SK-N-MC (cell line): ENCODE results near the gene WWC1.

ENCODE experiments used
- EZH2 ChIP-seq: fragments of 200-600 bp; sonication (generic); IDR thresholded peaks from one replicate; pipeline ENCODE4 v1.6.1; 2017; ENCODE audit warnings: antibody characterized with exemption
- FOXP2 ChIP-seq: optimal IDR thresholded peaks from 2 replicates; pipeline ENCODE3; 2011; ENCODE audit warnings: mild to moderate bottlenecking, moderate library complexity; ENCODE audit not compliant: insufficient read depth; ENCODE audit errors: extremely low read length, control extremely low read depth
- POLR2AphosphoS5 ChIP-seq: IDR thresholded peaks from 2 replicates; pipeline ENCODE4 v1.6.1; 2012; ENCODE audit warnings: mild to moderate bottlenecking, low read depth, low read length, borderline replicate concordance

- TF ChIP-seq POLR2AphosphoS5 (no peak), EZH2 (no peak), FOXP2 (no peak)
These were observed 86.1 kb downstream of the WWC1 start for GRCh38 chr5:168377525-168377924.
